ENCODE results near the gene CDH10.

CDH10 gene

DNA sequence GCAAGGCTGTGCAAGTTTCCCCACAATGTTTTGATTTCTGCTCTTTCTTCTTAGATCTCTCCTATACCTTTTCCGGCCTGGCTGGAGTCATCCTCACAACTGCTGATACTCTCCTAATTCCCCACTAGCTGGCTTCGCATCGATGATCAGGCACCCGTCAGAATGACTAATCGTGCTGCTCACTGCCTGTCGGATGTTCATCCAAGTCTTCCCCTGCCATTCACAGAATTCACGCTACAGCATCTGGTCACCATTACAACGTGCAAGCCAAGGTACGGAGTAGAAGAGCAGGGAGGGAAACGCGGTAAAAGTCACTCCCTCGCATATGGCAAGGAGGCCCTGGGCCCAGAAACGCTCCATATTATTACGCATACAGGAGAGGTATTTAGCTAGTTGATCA, 35.1 kb downstream of the CDH10 start:
- H3K4me3 ChIP-seq (IDR thresholded peaks at IDR 0.05; ENCODE audit: insufficient read depth, low read depth, low read length): no peak overlapping the region
- no peak overlapping the region for H3K4me2 ChIP-seq
- no peaks in the 10 kb centered on the region for H3K79me2 ChIP-seq (ENCODE audit: insufficient read depth, low read depth)
- no peak overlapping the region for H3K27ac ChIP-seq
- H3K27me3 ChIP-seq (ENCODE audit: insufficient read depth, low read depth): no peaks in the 10 kb centered on the region
- TF ChIP-seq, protein P1, sequence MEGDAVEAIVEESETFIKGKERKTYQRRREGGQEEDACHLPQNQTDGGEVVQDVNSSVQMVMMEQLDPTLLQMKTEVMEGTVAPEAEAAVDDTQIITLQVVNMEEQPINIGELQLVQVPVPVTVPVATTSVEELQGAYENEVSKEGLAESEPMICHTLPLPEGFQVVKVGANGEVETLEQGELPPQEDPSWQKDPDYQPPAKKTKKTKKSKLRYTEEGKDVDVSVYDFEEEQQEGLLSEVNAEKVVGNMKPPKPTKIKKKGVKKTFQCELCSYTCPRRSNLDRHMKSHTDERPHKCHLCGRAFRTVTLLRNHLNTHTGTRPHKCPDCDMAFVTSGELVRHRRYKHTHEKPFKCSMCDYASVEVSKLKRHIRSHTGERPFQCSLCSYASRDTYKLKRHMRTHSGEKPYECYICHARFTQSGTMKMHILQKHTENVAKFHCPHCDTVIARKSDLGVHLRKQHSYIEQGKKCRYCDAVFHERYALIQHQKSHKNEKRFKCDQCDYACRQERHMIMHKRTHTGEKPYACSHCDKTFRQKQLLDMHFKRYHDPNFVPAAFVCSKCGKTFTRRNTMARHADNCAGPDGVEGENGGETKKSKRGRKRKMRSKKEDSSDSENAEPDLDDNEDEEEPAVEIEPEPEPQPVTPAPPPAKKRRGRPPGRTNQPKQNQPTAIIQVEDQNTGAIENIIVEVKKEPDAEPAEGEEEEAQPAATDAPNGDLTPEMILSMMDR (conservative IDR thresholded peaks at IDR 0.05; ENCODE audit: low read depth, low read length): no peak
- no peaks in the 10 kb centered on the region for H3K36me3 ChIP-seq (ENCODE audit: insufficient read depth)
- H3K9ac ChIP-seq: no peak overlapping the region
- H3K4me1 ChIP-seq (ENCODE audit: low read depth, poor library complexity, severe bottlenecking): no peaks in the 10 kb centered on the region
- H2AFZ ChIP-seq (ENCODE audit: low read depth): no peak overlapping the region
- H4K20me1 ChIP-seq (ENCODE audit: insufficient read depth): no peaks in the 10 kb centered on the region

DNA sequence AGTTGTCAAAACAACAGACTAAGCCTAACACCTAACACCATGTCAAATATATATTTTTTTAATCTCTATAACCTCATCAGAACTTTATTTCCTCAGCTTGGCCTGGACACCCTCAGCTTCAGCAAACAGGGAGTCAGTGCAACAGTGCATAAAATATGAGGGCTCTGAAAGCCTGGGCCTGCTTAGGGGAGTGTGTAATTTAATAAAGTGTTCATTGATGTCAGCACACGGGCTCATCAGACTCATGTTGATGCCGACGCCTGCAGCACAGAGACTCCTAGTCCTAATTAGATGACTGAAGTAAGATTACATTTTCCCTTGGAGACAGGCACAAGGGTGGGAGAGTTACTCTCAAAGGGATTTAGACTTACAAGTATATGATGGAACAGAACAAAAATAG, 37.8 kb downstream of the CDH10 start:
- TF ChIP-seq, protein P1 (conservative IDR thresholded peaks at IDR 0.05; ENCODE audit: low read depth, low read length): no peak
- no peaks in the 10 kb centered on the region for H3K36me3 ChIP-seq (ENCODE audit: insufficient read depth)
- H2AFZ ChIP-seq (ENCODE audit: low read depth): no peak overlapping the region
- H4K20me1 ChIP-seq (ENCODE audit: insufficient read depth): no peaks in the 10 kb centered on the region
- H3K9ac ChIP-seq: no peak overlapping the region
- no peak overlapping the region for H3K27ac ChIP-seq
- no peaks in the 10 kb centered on the region for H3K79me2 ChIP-seq (ENCODE audit: insufficient read depth, low read depth)
- H3K4me1 ChIP-seq (ENCODE audit: low read depth, poor library complexity, severe bottlenecking): no peaks in the 10 kb centered on the region
- H3K4me3 ChIP-seq (IDR thresholded peaks at IDR 0.05; ENCODE audit: insufficient read depth, low read depth, low read length): no peak overlapping the region
- H3K27me3 ChIP-seq (ENCODE audit: insufficient read depth, low read depth): no peaks in the 10 kb centered on the region
- no peak overlapping the region for H3K4me2 ChIP-seq

DNA sequence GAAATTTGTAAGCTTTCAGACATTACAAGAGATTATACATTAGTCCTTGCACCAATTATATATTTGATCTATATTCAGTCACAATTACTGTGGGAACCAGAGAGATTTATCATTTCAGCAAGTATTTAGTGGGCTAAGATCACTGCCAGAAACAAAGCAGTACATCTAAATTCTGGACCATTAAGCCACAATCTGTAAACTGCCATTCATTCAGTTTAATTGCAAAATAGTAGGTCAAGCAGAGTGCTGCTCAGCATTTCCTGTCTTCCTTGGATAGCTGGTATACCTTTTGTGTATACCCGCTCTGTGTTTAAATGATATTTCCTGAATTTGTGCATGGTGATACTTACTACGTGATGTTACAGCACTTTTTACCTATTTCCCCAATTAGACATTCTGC, 42.6 kb downstream of the CDH10 start:
- no peaks in the 10 kb centered on the region for H3K79me2 ChIP-seq (ENCODE audit: insufficient read depth, low read depth)
- TF ChIP-seq, protein P1 (conservative IDR thresholded peaks at IDR 0.05; ENCODE audit: low read depth, low read length): no peak
- no peaks in the 10 kb centered on the region for H3K27me3 ChIP-seq (ENCODE audit: insufficient read depth, low read depth)
- H3K4me3 ChIP-seq (IDR thresholded peaks at IDR 0.05; ENCODE audit: insufficient read depth, low read depth, low read length): no peak overlapping the region
- no peaks in the 10 kb centered on the region for H3K36me3 ChIP-seq (ENCODE audit: insufficient read depth)
- H3K4me2 ChIP-seq: no peak overlapping the region
- H2AFZ ChIP-seq (ENCODE audit: low read depth): no peak overlapping the region
- peaks cover 5% of the 10 kb centered on the region for H3K4me1 ChIP-seq (ENCODE audit: low read depth, poor library complexity, severe bottlenecking)
- H4K20me1 ChIP-seq (ENCODE audit: insufficient read depth): no peaks in the 10 kb centered on the region
- no peak overlapping the region for H3K9ac ChIP-seq
- H3K27ac ChIP-seq: no peak overlapping the region

DNA sequence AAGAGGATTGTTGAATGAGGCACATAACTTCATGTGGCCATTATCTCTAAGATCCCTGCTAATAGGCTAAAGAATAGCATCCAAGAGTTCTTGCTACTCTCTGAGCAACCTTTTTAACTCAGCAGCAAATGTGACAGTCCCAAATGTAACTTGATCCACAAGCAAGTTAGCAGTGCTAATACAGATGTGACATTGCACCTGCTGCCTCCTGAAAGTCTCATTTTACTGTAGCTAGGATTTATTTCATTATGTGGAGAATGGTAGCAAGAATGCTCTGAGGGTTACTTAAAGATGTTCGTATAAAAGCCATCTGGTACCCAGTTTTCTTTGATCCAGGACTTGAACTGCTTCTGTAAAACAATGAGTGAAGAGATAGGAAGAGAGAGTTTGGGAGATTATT, 45.8 kb downstream of the CDH10 start:
- TF ChIP-seq, protein P1 (conservative IDR thresholded peaks at IDR 0.05; ENCODE audit: low read depth, low read length): no peak
- H3K4me3 ChIP-seq (IDR thresholded peaks at IDR 0.05; ENCODE audit: insufficient read depth, low read depth, low read length): no peak overlapping the region
- no peak overlapping the region for H3K4me2 ChIP-seq
- H3K27ac ChIP-seq: no peak overlapping the region
- no peak overlapping the region for H2AFZ ChIP-seq (ENCODE audit: low read depth)
- no peak overlapping the region for H3K9ac ChIP-seq
- peaks cover 5% of the 10 kb centered on the region for H3K4me1 ChIP-seq (ENCODE audit: low read depth, poor library complexity, severe bottlenecking)
- H3K27me3 ChIP-seq (ENCODE audit: insufficient read depth, low read depth): no peaks in the 10 kb centered on the region
- no peaks in the 10 kb centered on the region for H3K79me2 ChIP-seq (ENCODE audit: insufficient read depth, low read depth)
- no peaks in the 10 kb centered on the region for H3K36me3 ChIP-seq (ENCODE audit: insufficient read depth)
- H4K20me1 ChIP-seq (ENCODE audit: insufficient read depth): no peaks in the 10 kb centered on the region
